HG02938 (cell line): ENCODE results near the gene METTL25B.

ENCODE experiments used
- ATAC-seq: cut with Tn5 transposase; IDR thresholded peaks from one replicate; pipeline ENCODE4 v1.9.1; 2021; ENCODE audit warnings: mild to moderate bottlenecking, moderate library complexity; ENCODE audit not compliant: unreplicated experiment

Gene METTL25B

DNA sequence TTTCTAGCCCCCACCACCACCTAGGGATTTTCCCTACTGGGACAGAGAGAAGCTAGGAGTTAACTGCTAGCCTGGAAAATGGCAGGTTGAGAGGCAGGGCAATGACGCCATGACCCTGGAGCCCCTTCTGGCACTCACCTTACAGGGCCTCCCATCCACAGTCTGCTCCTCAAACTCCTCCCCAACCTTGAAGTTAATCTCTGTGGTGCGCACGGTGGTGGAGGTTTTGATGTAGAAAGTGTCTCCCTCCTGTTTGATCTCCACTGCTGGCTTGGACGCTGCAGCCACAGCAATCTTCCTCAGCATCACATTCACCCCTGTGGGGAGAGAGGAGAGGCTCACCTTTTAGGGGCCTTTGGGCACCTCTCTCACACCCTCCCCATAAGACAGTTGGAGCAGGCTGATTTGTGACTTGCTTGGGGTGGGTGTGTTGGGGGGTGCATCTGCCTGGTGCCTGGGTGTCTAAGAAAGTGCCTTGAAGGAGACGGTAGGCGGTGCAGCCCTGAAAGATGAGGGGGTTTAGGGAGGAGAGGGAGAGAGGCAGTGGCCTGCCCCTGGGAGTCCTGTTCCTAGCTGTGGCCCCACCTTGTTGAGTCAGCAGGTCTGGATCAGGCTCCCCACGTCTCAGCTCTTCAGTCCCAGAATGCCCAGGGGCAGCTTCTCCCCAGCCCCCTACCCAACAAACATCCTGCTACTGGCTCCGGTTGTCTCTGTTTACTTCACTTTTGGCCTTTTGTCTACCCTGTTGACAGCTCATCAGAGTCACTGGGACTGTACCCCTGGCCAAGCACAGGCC is 27.3 kb upstream of the METTL25B start:
- no peak for ATAC-seq

- no peak for ATAC-seq
These were observed 24.9 kb upstream of the METTL25B start for GRCh38 chr1:156703336-156703735.

GRCh38 chr1:156703741-156704140 is 24.5 kb upstream of the METTL25B start:
- no peak for ATAC-seq

- no peak for ATAC-seq
These were observed 24.0 kb upstream of the METTL25B start for GRCh38 chr1:156704166-156704711.

- no peak for ATAC-seq
These were observed 23.3 kb upstream of the METTL25B start for GRCh38 chr1:156704930-156705320.

- no peak for ATAC-seq
These were observed 22.9 kb upstream of the METTL25B start, which contains the start of gene CRABP2 for GRCh38 chr1:156705321-156705917. Gene CRABP2, minus strand, starts transcription at chr1:156705583. Its CDS starts 137 bp downstream, at chr1:156705446.

DNA sequence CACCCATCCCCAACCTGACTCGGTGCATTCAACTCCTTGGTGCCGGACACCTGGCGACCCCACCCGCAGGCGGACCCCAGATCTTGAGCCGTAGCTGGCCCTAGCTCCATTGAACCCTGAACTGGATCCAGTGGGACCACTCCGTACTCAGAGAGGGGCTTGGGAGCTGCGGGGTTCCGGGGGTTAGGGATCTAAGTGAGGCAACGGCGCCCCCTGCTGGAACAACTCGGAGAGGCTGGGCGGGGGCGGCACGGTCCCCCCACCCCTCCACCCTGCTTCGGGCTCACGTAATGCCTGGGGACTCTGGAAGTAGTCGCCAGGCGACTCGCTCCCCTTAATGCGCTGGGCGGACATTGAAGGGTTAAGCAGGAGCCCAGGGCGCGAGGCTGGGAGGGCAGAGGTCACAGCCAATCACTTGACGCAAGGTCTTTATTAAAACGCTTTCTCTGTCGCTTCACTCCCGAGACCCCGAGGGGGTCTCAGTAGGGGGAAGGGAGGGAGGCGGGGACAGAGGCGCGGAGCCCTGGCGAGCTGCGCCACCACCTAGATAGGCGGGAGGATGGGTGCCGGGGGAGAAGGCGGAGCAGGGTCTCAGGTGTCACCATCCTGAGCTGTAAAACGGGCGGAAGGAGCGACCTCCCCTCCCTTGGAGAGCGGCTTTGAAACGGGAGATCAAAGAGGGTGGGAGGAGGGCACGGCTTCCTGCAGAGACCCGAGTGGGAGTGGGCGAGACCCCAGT is 22.2 kb upstream of the METTL25B start:
- ATAC-seq: no peak

- no peak for ATAC-seq
These were observed 21.4 kb upstream of the METTL25B start for GRCh38 chr1:156706657-156707416.

DNA sequence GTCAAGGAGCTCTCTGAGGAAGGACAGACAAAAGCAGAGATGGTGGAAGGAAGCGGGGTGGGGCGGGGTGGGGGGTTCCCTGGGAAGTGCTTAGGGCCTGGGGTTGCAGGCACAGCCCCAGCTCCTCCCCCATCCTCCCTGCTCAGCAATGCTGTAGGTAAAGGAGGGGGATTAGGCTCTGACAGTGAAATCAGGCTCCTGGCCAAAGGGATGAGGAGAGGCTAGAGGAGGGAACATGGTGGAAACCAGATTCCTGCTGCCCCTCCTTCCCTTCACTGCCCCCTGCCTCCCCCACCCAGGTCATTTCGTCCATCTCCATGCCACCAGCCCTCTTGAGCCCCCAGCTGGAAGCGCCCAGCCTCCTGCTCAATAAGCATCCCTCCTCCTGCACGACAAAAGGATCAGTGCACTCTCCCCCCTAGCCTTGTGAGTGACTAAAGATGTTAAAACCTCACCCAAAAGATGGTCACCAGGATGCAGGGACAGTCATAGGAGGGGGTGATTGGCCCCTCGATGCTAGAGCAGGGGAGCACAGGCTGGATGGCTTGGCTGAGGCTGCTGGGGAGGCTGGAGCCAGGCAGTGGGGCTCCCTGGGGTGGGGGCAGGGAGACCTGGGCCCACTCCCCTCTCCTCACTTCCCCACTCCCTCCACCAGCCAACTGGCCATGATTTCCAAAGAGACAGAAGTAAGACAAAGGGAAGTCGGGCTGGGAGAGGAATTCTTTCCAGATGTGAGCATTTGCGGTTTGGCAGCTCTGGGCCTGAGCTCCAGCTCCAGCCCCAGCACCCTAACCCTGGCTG is 20.7 kb upstream of the METTL25B start:
- ATAC-seq: no peak

- ATAC-seq: no peak
These were observed 20.0 kb upstream of the METTL25B start for GRCh38 chr1:156708218-156708661.

DNA sequence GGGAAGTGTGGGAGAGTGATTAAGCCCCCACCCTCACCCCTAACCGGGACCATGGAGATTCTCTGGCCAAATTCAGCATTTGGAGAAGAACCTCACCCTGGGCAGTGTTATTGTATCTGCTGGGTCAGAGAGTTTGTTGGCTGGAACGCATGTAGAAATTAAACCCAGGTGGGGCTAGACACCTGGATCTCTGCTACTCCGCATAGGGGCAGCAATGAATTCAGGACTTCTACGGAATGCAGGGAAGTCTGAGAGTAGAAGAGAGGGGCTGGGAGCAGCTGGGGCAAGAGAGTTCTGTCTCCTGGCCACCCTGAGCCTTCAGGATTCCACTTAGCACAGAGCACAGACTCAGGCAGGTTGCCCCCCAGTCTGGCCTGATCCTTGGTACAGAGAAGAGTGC is 19.2 kb upstream of the METTL25B start:
- no peak for ATAC-seq

DNA sequence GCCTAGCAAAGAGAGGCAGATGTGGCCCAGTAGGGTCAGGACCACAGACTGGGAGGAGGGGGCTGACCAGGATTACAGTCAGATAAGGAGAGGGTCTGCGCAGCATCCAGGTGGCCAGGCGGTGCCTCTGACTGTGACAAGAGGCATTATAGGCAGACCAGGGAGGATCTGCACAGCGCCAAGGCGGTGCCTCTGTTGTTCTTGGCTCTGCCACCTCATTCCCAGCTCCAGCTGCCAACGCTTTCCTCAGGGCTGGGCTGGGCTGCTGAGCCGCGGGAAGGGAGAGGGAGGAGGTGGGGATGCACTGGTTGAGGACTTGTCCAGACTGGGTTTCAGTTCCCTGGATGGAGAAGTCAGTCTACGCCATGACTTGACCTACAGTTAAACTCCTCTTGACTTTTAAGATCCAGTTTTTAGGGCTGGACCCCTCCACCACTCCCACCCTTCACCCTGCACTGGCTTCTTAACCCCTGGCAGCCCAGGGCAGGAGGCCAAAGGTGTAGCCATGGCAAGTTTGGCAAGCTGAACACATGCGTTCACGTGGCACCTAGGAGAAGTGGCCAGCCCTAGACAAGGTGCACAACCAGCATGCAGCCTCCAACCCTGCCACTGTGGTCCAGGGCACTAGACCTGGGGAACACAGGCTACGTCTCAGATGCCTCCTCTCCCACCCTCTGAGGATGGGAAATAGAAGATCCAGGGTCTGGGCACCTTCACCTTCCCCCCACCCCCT is 18.3 kb upstream of the METTL25B start:
- ATAC-seq: no peak

- no peak for ATAC-seq
These were observed 17.1 kb upstream of the METTL25B start for GRCh38 chr1:156711011-156711817.

DNA sequence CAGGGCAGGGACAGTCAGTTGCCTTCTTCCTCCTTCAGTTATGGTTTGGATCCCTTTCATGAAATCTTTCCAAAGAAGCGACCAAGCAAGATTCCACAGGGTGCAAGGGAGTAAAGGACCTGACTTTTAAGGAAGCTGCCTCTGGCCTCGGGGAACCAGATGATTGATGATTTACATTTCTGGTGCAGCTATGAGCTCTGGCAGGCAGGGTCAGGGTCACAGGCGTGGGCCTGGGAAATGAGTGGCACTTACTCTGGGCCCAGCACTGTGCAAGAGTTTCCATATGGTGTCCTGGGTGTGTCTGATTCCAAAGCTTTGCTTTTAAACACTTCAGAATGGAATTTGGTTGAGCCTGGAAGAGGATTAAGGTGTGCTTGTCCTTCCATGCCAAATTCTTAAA is 15.6 kb upstream of the METTL25B start:
- ATAC-seq: no peak

- no peak for ATAC-seq
These were observed 13.4 kb upstream of the METTL25B start for GRCh38 chr1:156714830-156715229.

DNA sequence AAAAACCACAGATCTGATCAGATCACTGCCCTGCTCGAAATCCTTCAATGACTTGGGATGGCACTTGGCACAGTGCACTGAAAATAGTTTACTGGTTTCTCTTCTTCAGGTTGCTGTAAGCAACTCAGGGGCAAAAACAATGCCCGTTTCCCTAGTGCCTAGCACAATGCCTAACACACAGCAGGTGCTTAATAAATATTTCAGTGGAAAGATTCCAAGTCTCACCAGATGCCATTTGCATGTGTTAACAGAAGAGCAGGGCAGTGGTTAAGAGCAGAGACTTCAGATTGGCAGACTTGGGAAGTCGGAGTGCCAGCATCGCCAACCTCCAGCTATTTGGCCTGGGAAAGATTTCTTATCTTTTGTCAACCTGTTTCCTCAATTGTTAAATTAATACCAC is 10.9 kb upstream of the METTL25B start:
- ATAC-seq: no peak

- ATAC-seq: no peak
These were observed 7.1 kb upstream of the METTL25B start for GRCh38 chr1:156721131-156721530.

GRCh38 chr1:156721535-156721934 is 6.7 kb upstream of the METTL25B start:
- ATAC-seq: no peak
